Putamen (tissue), 1 donor: Measurements from ENCODE around the gene HS6ST3.
"Not testable (repeated sequence)": the region's sequence is repeated elsewhere in the genome, so short reads cannot be mapped to it uniquely, and the experiment has no call there.

Experiments
- DNase-seq: peaks from one replicate; pipeline ENCODE4 v3.0.0-alpha.2; 2016; ENCODE audit warnings: low spot score

Gene HS6ST3

DNA sequence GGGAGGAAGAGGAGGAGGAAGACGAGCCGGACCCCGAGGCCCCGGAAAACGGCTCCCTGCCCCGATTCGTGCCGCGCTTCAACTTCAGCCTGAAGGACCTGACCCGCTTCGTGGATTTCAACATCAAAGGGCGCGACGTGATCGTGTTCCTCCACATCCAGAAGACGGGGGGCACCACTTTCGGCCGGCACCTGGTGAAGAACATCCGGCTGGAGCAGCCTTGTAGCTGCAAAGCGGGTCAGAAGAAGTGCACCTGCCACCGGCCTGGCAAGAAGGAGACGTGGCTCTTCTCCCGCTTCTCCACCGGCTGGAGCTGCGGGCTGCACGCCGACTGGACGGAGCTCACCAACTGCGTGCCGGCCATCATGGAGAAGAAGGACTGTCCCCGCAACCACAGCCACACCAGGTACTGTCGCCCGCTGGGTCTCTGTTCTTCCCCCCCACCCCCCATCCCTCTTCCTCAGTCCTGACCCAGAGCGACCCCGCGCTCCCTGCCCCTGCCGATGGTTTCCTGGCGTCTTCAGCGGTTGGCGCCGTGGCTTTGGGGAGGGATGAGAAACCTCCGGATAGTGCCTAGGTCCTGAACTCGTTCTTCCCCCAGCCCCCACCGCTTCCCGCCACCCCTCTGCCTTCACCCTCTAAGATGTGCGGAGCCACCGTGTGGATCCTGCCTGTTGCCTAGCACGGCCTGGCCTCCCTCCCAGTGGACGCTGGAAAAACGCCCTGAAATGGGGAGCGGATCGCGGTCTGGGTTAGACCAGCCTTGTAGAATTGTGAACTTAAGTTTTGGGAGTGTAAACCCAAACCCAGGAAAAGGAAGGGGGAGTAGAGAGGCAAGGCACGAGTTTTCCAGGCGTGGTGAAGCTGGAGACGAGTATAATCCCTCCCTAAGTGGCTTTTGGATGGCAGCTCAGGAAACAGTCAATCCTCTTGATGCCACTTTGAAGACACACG, 1.5 kb downstream of the HS6ST3 start:
- no peak for DNase-seq

DNA sequence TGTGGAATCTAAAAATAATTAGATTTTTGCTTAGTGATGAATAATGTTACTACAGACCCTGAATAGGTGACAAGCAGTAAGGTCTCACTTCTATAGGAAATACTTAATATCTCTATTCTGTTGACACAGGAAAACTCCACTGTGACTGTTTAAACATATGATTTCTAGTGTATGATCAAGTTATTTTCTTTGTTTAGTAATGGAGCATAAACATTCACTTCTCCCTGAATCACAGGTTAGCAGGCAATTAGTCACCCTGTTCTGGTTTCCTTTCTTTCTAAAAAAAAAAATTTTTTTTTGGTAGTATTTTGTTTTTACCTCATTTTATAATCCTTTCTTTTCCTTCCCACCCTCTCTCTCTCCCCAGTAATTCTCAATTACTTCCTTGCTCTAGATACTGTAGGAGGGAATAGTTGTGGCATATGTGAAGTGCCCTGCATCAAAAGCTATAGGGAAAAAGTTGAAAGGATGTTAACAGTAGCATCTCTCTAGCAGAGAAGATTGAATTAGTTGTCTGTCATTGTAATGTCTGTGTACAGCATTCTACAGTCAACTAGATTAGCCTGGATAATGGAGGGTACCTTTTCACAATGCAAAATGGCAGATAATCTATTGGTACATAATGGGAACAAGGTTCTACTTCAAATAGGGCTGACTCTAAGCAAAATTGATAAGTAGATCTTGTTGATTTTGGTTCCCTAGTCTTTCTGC, 3.5 kb downstream of the HS6ST3 start:
- DNase-seq = no peak

GRCh38 chr13:96100457-96101220, 10.7 kb downstream of the HS6ST3 start:
- DNase-seq = no peak

DNA sequence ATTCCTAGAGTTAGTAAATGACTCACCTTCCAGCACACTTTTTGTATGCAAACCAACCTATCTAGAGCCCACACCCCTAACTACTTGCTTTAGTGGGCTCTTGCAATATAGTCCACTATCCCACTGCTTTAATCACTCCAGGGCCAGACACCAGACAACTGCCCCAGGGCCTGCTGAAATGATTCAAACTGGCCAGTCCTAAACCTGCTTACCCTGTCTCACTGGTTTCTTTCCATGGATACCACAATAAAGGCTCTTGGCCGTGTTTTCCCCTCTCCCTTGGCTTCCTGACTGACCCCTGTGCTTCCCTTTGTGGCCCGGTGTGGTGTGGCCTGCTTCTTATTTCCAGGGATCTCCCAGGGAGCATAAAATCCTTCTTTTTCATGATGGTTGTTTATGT, 14.6 kb downstream of the HS6ST3 start:
- DNase-seq = no peak

GRCh38 chr13:96108072-96108471, 18.2 kb downstream of the HS6ST3 start:
- DNase-seq = not testable (repeated sequence)

GRCh38 chr13:96109125-96109524, 19.2 kb downstream of the HS6ST3 start:
- no peak for DNase-seq

GRCh38 chr13:96112936-96113335, 23.0 kb downstream of the HS6ST3 start:
- no peak for DNase-seq

- DNase-seq = not testable (repeated sequence)
Measured at GRCh38 chr13:96115368-96115767, 25.5 kb downstream of the HS6ST3 start.

DNA sequence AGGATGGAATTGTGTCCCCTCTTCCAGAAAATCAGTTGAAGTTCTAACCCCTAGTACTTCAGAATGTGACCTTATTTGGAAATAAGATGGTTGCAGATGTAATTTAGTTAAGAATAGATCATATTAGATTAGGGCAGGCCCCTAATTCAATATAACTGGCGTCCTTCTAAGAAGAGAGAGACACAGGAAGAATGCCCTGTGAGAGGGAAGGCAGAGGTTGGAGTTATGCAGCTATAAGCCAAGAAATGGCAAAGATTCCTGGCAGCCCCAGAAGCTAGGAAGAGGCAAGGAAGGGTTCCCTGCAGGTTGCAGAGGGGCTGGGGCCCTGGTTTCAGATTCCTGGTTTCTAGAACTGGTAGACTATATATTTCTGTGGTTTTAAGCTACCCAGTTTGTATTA, 30.0 kb downstream of the HS6ST3 start:
- DNase-seq = no peak

DNA sequence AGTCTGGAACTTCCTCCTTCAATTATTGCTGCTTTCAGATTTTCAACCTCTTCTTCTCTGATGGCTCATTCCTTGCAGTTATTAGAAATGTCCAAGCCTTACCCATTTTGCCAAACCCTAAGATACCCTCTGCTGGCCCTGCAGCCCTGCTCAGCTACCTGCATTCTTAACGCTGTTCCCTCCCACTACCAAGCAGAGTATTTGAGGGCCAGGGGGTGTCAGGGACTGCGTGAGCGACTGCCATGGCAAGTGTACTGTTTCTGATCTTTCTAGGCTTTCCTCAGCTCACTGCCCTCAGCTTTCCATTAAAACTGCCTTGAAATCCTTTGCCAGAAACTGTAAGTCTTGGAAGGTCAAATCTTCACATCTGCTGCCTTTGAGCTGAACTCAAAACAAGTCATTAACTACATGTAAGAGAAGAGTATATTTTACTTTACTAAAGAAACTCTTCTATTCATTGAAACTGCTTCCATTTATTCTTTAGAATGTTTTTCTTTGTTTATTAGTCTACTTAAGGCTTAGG, 41.0 kb downstream of the HS6ST3 start:
- no peak for DNase-seq

DNA sequence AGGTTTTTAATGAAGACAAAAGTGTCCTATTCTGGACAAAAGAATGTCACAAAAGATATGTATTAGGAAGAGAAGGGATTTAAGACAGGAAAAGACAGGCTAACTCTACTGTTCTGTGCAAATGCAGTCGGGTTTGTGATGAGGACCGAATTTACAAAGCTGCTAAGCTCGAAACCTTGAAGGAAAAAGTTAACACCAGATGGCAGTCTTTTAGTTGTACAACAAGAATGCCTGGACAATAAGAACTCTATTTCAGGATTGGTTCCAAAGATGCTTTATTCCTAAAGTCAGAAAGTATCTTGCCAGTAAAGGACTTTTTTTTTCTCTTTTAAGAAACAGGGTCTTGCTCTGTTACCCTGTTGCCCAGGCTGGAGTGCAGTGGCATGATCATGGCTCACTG, 51.1 kb downstream of the HS6ST3 start:
- DNase-seq = no peak

GRCh38 chr13:96159725-96160124, 69.8 kb downstream of the HS6ST3 start:
- DNase-seq = no peak

- no peak for DNase-seq
Measured at GRCh38 chr13:96161141-96161540, 71.2 kb downstream of the HS6ST3 start.

GRCh38 chr13:96165840-96166239, 75.9 kb downstream of the HS6ST3 start:
- no peak for DNase-seq

DNA sequence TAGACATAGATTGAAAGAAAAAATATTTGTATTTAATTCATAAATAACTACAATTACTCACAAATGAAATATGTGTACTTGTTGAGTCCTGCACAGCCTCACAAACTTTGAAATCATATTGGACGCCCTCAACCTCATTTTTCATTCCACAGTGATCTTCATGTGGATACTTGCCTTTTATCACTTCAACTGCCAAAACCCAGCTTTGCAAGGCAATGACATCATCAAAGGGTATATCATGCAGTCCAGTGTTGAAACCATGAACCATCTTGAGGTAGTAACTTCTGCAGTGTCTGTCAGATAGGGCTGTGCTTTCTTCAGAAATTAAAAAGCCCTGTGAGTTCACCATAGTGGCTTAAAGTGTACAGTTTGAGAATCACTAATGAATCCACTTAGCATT, 82.2 kb downstream of the HS6ST3 start:
- no peak for DNase-seq

DNA sequence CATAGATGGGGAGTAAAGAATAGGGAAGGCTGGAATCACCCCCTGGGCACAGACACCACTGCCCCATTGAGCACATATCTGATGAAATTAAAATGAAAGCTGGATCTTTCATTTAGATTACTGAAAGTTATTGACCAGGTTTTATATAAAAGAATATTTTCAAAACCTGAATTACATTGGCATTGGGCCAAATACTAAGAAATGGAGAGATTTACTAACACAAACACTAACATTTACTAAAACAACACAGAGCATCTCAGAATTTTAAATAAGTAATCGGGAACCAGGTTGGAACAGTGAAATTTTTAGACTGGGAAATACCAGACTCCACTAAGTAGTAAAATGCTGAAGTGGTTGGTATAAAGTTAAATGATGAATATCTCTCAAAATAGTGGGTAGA, 88.9 kb downstream of the HS6ST3 start:
- no peak for DNase-seq

- DNase-seq = no peak
Measured at GRCh38 chr13:96179309-96179708, 89.4 kb downstream of the HS6ST3 start.

- no peak for DNase-seq
Measured at GRCh38 chr13:96181911-96182310, 92.0 kb downstream of the HS6ST3 start.

GRCh38 chr13:96185818-96186217, 95.9 kb downstream of the HS6ST3 start:
- DNase-seq = no peak

DNA sequence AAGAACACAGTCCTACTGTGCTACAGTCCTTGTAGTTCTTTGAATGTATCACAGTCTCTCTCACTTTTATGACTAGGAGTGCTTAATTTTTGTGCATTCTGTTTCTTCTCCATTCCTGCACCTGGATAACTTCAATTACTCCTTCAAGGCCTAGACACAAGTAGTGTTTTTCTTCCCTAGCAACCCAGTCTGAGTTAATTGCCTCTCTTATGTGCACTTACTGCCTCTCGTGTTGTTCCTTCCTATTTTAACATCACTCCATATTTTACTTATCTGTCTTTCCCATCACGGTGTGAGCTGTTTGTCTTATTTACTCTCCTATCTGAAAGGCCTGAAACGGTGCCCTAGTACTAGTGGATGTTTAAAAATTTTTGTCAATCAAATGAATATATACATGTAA, 101.5 kb downstream of the HS6ST3 start:
- DNase-seq = no peak

GRCh38 chr13:96193728-96194310, 103.9 kb downstream of the HS6ST3 start:
- DNase-seq = no peak

GRCh38 chr13:96198038-96198437, 108.1 kb downstream of the HS6ST3 start:
- no peak for DNase-seq
